HG02970 (cell line): ENCODE data around the gene TEPSIN.
"Not testable (repeated sequence)": the region's sequence is repeated elsewhere in the genome, so short reads cannot be mapped to it uniquely, and the experiment has no call there.

Experiments used
- ATAC-seq: cut with Tn5 transposase; IDR thresholded peaks from one replicate; pipeline ENCODE4 v1.9.1; 2021; ENCODE audit warnings: mild to moderate bottlenecking, moderate library complexity, moderate number of reproducible peaks; ENCODE audit not compliant: unreplicated experiment, low FRiP score

The TEPSIN gene

DNA sequence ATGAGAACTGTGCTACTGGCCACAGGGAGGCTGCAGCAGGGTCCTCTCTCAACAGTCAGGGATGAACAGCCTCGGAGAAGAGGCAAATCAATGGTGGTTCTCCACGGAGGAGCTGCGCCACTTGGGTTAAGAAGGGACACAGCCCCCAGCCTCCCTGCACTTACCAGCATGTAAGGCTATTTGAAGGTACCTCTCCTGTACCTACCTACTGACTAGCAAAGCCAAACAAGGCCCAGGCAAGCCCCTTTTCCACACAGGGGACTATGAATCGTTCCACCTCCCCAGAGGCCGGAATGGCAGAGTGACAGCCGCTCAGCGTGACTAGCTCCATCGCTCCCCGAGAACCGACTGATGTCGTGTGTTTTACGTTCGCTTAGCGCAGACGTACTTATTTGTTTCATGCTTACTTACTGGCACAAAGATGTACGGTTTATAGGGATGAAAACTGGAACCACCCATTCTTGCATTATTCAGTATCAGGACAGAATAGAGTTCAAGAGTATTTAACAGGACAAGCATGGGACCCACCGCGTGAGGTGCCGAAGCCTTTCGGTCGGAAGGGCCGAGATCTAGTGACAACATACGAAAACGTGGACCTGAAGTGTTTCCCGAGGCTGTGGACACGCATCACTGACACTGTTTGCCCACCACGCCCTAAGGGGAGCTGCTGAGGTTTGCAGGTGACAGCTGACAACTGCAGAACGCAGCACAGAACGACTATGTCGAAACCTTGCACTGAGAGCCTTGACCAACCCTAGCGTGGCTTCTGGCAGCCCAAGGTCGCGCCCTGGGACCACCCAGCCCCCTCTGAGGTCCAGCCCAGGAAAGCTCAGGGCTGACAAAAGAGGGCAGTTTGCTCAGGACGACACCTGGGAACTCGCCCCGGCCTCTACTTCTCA lies 1.0 kb downstream of the TEPSIN start:
- ATAC-seq = no peak

DNA sequence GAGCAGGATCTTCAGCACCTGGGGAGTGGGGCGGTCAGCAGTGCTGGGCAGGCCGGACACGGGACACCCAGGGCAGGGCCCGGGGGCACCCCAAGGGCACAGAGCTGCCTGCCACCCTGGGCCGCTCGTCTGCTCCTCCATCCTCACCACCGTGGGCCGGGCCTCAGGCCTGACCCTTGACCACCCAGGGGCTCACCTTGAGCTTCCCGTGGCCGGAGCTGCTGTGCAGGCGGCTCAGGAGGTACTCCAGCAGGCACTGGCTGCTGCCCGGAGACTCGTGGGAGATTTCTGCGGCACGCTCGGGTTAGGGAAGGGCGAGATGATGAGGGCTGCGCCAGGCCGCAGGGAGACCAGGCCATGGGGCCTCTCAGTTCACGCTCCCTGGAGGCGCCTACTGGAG lies 2.1 kb downstream of the TEPSIN start:
- ATAC-seq = no peak

DNA sequence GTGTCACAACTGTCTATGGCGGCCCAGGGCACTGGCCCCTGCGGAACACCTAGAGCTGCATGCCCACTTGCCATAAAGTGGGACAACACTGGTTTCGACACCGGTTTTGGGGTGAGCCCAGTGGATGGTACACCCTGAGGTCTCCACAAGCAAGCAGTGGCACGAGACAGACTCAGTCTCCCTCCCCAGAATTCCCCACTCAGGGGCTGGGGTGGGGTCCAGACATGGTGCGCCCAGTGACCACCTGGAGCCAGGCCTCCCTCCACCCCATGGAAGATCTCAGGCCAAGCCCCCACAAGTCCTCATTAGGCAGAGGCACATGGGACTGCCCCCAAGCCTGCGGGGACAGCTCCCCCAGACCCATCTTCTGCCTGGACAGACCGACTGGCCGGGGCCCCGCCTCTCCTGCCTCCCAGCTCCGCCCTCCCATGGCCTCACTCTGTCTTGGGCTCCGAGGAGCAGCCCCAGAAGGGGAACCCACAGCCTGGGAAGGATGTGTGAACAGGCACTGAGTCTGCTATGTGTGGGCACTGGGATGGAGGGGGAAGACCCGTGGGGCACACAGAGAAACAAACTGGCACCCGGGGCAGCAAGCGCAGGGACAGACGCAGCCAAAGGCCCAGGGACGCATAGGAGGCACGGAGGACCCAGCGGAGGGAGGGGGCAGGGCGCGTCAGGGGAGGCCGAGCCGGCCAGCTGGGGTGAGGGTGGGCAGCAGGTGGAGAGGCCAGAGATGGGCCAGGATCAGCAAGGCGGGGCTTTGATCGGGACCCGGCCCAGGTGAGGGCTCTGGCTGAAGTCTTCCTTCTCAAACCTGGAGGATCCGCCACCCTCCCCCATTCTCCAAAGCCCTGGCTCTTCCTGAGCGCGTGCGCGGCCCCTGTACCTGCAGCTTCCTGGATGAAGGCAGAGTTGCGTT lies 2.8 kb downstream of the TEPSIN start:
- ATAC-seq = no peak

DNA sequence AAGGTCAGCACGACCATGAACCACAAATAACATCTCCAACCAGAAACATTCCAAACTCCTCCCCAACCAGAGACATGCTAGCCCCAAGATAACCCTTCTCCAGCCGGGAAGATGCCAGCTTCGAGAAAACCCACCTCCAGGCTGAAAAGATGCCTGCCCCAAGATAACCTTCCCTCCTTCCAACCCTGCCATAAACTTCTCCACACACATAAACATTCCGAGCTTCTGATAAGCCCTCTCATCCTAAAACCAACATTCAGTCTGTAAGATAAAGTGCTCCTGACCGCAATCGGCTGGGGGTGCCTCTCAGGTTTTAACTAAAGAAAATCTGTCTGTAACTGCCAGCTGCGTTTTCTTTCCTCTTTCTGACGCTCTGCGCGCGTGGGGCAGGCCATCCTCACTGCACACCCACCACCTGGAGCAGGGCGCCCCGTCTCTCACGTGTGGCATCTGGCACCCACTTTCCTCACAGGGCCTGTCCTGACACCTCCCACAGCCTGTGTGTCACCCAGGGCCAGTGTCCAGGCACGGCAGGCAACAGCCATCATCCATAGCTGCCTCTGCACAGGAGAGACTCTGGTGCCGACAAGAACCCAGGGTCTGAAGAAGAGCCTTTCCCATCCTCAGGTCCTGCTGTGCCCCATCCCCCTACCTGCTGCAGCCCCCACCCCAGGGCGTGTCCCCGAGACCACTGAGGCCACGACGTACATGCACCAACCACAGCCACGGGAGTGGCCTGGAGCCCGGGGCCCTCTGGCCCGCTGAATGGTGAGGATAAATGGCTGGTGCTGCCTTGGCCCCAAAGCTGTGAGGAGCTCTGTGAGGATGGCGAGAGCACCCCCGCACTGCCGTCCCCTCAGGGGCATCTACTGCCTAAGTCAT lies 3.7 kb downstream of the TEPSIN start:
- no peak for ATAC-seq

DNA sequence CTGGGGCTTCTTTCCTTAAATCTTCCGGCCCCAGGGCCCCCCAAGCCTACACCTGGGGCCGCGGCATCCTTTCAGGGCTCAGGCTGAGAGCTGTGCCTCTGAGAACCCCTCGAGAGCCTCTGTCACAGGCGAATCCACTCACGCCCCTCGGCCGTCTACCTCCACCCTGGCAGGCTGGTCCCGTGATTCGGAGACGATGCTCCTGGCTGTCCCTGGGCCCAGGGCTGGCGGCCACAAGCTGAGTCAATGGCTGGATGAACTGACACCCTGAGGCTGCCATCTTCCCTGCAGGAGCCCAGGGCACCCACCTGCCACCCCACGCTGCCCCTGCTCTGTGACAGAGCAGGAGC lies 4.4 kb downstream of the TEPSIN start:
- ATAC-seq = no peak

DNA sequence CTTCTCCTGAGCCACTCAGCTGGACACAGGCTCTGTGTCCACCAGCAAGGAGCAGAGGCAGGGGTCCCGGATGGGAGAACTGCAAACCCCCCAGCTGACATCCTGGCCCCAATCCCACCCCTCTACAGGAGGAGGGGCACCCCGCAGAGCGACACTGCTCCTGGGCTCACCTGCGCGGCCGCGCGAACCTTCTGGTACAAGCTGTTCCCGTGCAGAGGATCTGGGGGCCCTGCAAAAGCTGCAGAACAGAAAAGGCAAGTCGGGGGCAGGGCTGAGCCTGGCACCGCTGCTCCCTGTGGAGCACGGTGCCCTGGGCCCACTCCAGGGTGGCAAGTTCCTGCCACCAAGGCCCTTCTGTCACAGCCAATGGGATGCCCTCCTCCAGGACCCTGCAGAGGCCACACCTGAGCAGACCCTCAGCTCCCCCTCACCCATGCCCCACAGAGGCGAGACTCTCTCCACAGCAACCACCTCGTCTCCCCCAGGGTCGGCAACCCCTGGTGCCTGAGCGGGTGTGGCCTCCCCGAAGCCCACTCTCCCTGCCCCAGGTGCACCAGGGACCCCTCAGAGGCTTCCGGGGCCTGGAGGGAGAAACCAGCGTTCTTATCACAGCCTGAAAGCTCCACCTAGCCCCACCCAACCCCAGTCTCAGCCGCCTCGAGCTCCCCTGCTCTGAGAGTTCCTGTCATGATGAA lies 4.9 kb downstream of the TEPSIN start:
- no peak for ATAC-seq

DNA sequence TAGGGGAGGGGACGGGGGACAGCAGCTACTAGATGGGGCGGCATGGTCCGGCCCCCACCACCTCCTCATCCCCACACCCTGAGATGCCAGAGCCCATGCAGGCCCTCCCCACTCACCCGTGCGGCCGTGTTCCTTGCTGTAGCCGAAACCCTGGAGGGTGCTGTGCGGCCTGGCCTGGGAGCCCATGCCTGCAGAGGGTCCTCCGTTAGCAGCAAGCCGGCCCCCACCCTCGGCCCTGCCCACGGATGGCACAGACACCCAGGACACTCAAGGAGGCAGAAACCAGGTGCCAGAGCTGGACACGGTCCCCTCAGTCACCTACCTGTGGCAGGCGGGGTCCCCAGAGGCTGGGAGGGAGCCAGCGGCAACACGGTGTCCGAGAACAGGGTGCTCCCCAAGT lies 5.5 kb downstream of the TEPSIN start:
- no peak for ATAC-seq

DNA sequence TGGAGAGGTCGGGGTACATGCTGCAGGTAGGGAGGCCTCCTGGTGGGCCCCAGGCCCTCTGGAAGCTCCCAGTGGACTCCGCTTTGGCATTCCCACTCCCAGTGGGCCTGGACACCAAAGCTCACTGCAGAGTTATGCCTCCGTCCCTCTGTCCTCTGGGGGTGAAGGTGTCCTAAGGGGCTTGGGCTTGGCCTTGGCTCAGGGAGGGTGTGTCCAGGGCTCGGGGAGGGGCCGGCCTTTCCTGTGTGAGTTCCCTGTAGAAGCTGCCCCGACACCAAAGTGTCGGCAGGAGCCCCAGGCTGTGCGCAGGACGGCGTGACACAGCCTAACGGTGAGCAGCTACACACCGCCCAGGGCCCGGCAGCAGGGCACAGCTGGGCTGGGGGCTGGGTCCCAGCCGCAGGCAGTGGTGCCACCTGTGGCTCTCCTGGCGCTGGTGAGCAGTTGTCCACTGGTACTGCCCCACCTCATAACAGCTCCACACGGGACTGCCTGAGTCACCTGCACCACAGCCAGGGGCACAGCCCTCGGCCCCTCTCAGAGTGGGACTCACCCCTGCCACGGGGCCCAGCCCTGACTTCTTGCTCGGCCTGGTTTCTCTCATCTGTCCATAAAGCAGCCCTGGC lies 6.1 kb downstream of the TEPSIN start:
- ATAC-seq = no peak

DNA sequence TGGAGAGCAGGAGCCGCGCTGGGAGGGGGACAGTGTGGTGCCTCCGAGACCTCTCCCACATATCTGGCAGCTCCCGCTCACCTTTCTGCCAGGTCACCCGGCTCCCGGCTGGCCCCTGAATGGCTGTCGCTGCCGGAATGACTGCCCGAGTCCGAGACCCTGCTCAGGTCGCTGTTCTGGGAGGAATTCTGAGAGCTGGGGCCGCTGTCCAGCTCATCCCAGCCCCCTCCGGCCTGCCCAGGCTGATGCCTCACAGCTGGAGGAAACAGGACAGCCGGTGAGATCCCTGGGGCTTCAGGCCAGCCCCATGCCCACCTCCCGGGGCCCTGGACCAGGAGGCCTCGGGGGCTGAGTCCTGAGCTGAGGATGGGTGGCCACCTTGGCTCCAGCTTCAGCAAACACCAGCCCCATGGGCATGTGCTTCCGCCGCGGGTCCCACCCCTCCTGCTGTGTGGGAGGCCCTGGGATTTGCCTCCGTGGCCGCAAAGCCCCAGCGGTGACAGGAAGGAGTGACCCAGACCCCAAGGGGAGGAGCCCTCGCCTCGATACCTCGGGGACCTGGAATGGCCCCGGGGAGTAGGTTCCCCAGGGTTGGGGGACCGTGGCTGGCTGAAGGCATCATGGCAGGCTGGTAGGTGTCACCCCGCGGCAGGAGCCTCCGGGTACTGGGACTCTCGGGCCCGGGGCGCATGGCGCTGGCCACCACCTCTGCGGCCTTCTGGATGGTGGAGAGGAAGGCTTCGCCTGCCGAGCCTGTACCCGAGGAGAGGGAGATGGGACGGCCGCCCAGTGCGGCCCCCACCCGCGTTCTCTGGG lies 6.9 kb downstream of the TEPSIN start:
- ATAC-seq = no peak

DNA sequence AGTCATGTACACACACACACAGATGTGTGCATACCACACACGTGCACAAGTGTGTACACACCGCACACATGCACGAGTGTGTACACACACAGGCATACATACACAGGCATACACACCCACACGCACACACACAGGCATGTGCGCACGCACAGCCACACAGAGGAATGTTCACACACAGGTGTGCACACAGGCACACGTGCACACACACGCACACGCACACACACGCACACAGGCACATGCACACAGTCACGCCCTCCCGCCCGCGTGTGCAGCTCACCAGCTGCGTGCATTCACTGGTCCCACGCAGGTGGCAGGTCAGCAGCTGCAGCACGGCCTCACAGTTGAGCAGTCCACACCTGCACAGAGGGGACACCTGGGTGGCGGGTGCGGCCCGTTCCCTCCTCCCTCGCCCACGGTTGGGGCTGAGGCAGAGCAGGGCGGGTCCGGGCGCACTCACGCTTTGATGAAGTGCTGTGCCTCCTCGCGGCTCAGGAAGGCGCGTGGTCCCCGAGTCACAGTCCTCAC lies 7.7 kb downstream of the TEPSIN start:
- ATAC-seq = no peak

DNA sequence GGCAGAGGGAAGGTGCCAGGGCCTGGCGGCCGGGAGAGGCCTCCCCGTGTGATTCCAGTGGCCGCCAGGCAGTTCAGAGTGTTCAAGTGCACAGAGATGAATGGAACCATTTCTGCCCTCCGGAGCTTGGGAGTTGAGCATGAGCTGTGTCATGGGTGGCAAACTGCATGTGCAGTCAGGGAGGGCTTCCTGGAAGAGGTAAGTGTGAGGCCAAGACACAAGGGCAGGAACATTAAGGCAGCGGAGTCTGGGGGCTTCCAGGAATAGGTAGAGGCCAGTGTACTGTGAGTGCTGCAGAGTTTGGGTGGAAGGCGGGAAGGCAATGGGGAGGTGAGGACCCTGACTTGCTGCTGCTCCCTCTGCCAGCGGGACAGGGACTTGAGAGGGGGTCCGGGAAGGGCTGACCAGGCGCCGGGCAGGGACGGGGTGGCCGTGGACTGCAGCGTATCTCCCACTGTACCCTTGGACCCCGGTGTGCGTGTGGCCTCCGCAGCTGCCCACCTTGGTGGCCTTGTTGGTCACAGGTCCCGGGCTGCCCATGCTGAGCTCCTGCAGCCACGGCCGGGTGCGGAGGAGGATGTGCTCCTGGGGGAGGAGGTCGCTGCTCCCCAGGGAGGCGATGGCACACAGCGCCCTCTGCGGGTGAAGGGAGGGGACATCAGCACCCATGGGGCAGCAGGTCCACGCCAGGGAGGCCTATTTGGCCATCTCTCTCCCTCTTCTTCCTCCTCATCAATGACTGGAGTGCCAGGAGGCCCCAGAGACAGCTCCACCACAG lies 8.6 kb downstream of the TEPSIN start:
- no peak for ATAC-seq

DNA sequence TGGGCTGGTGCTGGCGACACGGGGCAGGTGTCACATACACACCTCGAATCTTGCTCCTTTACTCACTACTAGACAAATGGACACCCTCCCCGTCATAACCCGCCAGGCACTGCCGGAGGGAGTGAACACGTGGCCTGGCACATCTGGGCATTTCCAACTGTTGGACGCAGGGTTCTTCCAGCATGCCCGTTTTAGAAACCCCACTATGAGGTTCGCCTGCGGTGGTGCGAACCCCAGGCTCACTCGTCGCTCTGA lies 9.3 kb downstream of the TEPSIN start:
- ATAC-seq = no peak

DNA sequence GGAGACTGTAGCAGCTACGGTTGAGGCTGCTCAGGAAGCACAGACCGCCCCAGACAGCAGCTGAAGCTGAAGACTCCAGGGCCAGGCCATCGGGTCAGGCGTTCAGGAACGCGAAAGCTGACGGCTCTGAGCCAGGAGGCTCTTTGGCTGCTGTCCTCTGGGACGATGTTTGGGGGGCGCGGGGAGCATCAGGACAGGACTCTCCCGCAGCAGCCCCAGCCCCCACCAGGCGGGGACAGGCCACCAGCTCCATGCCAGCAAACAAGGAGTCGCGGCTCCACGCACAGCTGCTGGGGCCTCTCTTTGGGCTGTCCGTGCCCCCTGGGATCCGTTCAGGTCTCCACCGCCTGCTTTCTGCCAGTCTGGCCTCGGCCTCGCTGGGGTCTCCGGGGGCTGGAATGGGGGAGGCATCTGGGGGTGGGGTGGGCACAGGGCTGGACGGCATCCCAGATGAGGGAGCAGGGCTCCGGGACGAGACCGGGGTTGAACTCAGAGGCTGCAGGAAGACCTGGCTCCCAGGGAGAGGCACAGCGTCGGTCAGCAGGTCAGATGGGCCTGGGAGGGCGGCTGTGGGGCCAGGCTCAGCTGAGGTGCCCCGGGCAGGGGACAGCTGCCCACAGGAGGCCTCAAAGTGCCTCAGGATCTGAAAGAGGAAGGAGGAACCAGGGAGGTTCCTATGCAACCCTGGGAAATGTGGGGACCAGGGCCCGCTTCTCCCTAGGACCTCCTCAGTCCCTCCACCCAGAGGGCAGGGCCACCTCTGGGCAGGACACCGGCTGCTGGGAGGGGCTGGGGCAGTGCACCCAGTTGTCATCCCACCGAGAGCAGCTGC lies 9.8 kb downstream of the TEPSIN start:
- ATAC-seq = no peak

DNA sequence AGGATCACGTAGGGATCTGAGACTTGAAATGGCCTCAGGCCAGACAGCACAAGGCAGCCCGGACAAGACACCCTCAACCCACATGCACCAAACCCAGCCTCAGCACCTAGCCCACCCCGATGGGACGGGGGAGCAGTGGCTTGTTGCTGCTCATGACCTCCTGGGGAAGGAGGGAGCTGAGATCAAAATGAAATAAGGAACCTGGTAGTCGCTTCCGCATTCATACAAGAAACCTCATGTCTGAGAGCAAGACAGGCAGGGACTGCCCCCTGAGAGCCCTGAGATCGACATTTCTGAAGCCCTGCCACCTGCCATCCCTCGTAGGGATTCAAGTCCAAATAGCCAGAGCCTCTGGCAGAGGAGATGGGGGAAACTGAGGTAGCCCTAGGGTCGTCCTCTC lies 10.4 kb downstream of the TEPSIN start:
- no peak for ATAC-seq

DNA sequence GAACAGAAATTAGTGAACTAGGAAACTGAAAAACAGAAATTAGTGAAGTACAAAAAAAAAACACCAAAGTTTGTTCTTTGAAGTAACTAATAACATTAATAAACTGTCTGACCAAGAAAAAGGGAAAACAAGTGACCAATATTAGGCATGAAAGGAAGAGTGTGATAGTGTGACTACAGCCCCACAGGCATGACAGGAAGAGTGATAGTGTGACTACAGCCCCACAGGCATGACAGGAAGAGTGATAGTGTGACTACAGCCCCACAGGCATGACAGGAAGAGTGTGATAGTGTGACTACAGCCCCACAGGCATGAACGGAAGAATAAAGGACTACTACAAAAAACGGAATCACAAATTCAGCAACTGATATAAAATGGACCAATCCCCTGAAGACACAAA lies 11.2 kb downstream of the TEPSIN start:
- ATAC-seq = not testable (repeated sequence)

DNA sequence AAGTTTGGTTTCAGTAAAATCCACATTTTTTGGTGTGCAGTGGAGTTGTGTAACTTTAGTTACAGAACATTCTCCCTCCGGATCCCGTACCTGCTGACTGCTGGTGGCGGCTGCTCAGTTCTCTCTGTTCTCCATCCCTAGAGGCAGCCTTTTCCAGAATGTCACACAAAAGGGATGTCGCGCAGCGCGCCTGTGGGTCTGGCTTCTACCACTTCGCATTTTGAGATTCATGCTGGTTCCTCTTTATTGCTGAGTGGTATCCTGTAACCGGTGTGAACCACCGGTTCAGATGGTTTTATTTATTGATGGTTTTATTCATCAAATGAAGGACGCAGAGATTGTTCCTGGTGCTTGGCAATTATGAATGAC lies 15.1 kb downstream of the TEPSIN start:
- ATAC-seq = no peak
